WERI-Rb-1 (cell line): Measurements from ENCODE around the gene UBXN7.
A peak's percentile ranks its signal among the peaks of the same experiment; 100 is the strongest.
"Not testable (repeated sequence)": the region's sequence is repeated elsewhere in the genome, so short reads cannot be mapped to it uniquely, and the experiment has no call there.

Experiments used
- DNase-seq: peaks from one replicate; pipeline ENCODE4 v3.0.0-alpha.2; 2020
- H3K27ac ChIP-seq: fragments of 250-450 bp; sonication (Bioruptor Pico); 2 replicates; pipeline ENCODE4 v1.5.1; 2020; ENCODE audit warnings: mild to moderate bottlenecking, moderate library complexity
- H3K27me3 ChIP-seq: fragments of 250-450 bp; sonication (Bioruptor Pico); 2 replicates; pipeline ENCODE4 v1.5.1; 2021; ENCODE audit warnings: mild to moderate bottlenecking, low read depth, moderate library complexity; ENCODE audit not compliant: insufficient read depth, severe bottlenecking
- H3K36me3 ChIP-seq: fragments of 250-450 bp; sonication (Bioruptor Pico); 2 replicates; pipeline ENCODE4 v1.5.1; 2020; ENCODE audit warnings: mild to moderate bottlenecking, moderate library complexity
- H3K4me3 ChIP-seq: 2 replicates; pipeline ENCODE4 v1.5.1; 2011; ENCODE audit warnings: low read depth, mild to moderate bottlenecking, control low read depth, low read length
- H3K9me3 ChIP-seq: fragments of 250-450 bp; sonication (Bioruptor Pico); 2 replicates; pipeline ENCODE4 v1.5.1; 2021; ENCODE audit warnings: mild to moderate bottlenecking, moderate library complexity; ENCODE audit not compliant: severe bottlenecking
- TF ChIP-seq, protein P1 (sequence below): IDR thresholded peaks from 2 replicates; pipeline ENCODE4 v1.5.1; 2011; ENCODE audit warnings: low read depth, mild to moderate bottlenecking, control low read depth, inconsistent platforms, low read length

UBXN7 gene

GRCh38 chr3:196440696-196441095, 8.5 kb upstream of the UBXN7 start:
- no peak for DNase-seq
- Histone ChIP-seq H3K27me3 (no peaks in the 10 kb centered on the region), H3K9me3 (no peaks in the 10 kb centered on the region), H3K4me3 (no peak overlapping the region), H3K36me3 (no peaks in the 10 kb centered on the region), H3K27ac (no peak overlapping the region)
- TF ChIP-seq, protein P1, sequence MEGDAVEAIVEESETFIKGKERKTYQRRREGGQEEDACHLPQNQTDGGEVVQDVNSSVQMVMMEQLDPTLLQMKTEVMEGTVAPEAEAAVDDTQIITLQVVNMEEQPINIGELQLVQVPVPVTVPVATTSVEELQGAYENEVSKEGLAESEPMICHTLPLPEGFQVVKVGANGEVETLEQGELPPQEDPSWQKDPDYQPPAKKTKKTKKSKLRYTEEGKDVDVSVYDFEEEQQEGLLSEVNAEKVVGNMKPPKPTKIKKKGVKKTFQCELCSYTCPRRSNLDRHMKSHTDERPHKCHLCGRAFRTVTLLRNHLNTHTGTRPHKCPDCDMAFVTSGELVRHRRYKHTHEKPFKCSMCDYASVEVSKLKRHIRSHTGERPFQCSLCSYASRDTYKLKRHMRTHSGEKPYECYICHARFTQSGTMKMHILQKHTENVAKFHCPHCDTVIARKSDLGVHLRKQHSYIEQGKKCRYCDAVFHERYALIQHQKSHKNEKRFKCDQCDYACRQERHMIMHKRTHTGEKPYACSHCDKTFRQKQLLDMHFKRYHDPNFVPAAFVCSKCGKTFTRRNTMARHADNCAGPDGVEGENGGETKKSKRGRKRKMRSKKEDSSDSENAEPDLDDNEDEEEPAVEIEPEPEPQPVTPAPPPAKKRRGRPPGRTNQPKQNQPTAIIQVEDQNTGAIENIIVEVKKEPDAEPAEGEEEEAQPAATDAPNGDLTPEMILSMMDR: no peak

DNA sequence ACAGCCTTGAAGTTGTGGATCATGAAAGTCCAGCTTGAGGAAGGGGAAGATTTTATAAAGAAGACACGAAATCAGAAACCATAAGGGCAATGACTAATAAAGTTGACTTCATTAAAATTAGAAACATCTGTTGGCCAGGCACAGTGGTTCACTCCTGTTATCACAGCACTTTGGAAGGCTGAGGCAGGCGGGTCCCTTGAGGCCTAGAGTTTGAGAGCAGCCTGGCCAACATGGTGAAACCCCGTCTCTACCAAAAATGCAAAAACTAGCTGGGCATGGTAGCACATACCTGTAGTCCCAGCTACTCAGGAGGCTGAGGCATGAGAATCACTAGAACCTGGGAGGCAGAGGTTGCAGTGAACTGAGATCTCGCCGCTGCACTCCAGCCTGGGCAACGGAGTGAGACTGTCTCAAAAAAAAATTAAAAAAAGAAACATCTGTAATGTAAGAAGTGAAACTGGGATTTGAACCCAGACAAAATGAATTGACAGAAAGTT, 7.9 kb upstream of the UBXN7 start:
- Histone ChIP-seq H3K9me3 (no peaks in the 10 kb centered on the region), H3K27ac (no peak overlapping the region), H3K27me3 (no peaks in the 10 kb centered on the region), H3K36me3 (no peaks in the 10 kb centered on the region), H3K4me3 (no peak overlapping the region)
- no peak for DNase-seq
- TF ChIP-seq, protein P1: no peak

DNA sequence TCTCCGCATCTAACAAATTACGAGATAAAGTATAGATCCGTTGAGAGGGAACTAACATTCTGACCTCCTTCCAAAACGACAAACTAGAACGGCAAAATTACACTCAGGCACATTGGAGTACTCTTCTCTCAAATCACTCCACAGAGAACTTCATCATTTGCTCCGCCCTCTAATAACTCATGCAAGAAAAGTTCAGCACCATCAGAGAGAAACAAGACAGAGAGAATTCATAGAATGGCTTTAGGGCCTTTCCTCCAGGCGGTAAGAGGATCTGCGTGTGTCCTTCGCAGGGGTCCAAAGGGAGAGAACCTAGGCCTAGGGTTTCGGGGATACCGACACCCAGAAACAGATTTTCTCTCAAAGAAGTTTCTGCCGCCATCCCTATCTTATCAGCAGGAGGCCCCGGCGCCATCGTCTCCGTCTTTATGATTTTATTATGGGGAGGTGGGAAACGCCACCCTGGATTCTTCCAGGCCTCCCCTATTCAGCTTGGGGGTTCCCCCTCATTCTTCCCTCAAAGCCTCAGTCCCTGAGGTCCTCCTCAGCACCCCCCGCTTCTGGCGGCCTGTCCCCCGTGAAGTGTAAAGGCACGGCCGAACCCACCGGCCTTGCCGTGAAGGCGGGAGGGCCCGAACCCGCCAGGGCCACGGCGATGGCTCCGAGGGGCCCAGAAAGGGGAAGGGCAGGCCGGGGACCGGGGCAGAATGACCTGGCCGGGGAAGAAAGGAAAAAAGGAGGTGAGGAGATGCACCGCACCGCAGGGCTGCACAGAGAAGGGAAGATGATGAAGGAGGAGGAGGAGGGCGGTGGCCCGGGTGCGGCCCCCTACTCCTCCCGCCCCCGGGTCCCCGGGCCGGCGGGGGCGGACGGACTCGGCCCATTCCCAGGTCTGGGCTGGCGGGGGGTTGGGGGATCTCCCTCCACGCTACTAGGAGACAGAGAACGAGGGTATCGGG, 768 bp downstream of the UBXN7 start:
- TF ChIP-seq, protein P1: no peak
- Histone ChIP-seq H3K27ac (peak overlapping the region; percentile 89), H3K4me3 (peak overlapping the region; percentile 77), H3K36me3 (no peaks in the 10 kb centered on the region), H3K27me3 (no peaks in the 10 kb centered on the region), H3K9me3 (no peaks in the 10 kb centered on the region)
- no peak for DNase-seq

- TF ChIP-seq, protein P1: no peak
- no peak for DNase-seq
- no peak overlapping the region for H3K27ac ChIP-seq
- H3K4me3 ChIP-seq: no peak overlapping the region
- no peaks in the 10 kb centered on the region for H3K27me3 ChIP-seq
- no peaks in the 10 kb centered on the region for H3K36me3 ChIP-seq
- H3K9me3 ChIP-seq: no peaks in the 10 kb centered on the region
Measured at GRCh38 chr3:196428041-196428440, 4.2 kb downstream of the UBXN7 start.

GRCh38 chr3:196424421-196424820, 7.8 kb downstream of the UBXN7 start:
- H3K9me3 ChIP-seq, H3K27me3 ChIP-seq, H3K4me3 ChIP-seq, H3K27ac ChIP-seq, DNase-seq, H3K36me3 ChIP-seq: not testable (repeated sequence)

- no peaks in the 10 kb centered on the region for H3K27me3 ChIP-seq
- no peak for DNase-seq
- no peak overlapping the region for H3K4me3 ChIP-seq
- no peaks in the 10 kb centered on the region for H3K9me3 ChIP-seq
- no peaks in the 10 kb centered on the region for H3K36me3 ChIP-seq
- TF ChIP-seq, protein P1: no peak
- no peak overlapping the region for H3K27ac ChIP-seq
Measured at GRCh38 chr3:196423044-196423781, 9.0 kb downstream of the UBXN7 start.

- H3K4me3 ChIP-seq, H3K27me3 ChIP-seq, H3K36me3 ChIP-seq, H3K27ac ChIP-seq, DNase-seq, H3K9me3 ChIP-seq: not testable (repeated sequence)
Measured at GRCh38 chr3:196421668-196422067, 10.6 kb downstream of the UBXN7 start.
